NOMO-1 treated with DMSO at 0.1 percent for 48 hours (cell line): ENCODE results near the gene YPEL2.

Experiments
- DNase-seq: peaks from one replicate; lab custom pipeline; 2025; ENCODE audit not compliant: unreplicated experiment; lab: John Stamatoyannopoulos, UW

The YPEL2 gene

DNA sequence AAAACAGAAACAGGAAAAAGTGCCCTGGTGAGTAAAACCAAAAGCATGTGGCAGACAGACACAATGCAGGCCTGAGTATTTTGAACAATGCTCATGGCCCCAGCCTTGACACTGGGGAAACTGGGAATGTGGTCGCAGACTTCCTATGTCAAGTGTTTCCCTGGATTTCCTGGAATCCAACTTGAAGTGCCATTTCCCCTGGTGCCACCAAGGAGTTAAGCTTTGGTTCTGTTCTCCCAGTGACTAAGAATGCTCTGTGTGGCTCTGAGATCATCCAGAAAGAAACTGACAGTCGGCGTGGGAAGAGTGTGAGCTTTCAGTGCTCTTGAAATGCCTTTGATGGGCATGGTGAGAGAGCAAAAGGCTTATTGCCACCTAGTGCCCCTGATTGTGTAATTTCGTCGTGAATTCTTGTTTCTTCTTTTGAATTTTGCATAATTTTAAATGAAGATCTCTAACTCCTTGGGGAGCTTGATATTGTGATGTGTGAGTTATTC lies 96.0 kb downstream of the YPEL2 start:
- DNase-seq, result no peak

GRCh38 chr17:59427996-59428395 lies 96.5 kb downstream of the YPEL2 start:
- DNase-seq, result no peak

GRCh38 chr17:59428916-59429485 lies 97.5 kb downstream of the YPEL2 start:
- no peak for DNase-seq

DNA sequence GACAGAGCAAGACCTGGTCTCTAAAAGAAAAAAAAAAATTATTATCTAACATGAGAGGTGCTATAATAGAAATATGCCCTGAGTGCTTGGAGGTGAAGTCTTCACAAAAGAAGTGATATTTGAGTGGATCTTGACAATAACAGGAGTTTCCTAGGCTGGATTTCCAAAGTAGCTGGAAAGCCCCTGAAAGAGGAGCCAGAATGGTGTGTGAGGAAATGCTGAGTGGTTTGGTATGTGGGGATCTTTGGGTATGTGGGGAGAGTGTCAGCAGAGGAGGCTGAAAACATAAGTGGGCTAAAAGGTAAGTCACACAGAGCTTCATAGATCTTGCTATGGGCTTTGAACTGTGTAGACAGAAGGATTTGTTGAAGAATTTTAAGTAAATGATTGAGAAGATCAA lies 100.1 kb downstream of the YPEL2 start:
- DNase-seq, result no peak

DNA sequence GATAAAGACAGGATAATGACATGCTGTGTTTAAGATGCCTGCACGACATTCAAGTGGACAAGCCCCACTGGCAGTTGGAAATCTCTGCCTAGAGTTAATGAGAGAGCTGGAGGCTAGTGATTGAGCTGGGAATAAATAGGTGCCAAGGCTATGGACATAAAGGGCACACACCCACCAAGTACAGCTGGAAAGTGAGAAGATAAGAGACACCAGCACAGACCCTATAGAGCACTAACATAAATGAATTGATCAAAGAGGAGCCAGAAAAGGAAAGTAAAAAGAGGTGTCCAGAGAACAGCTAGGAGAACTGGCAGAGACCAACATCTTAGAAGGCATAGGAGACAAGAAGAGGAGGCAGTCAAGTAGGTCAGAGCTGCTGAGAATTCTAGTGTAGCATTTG lies 101.2 kb downstream of the YPEL2 start:
- no peak for DNase-seq

GRCh38 chr17:59433586-59433985 lies 102.1 kb downstream of the YPEL2 start:
- peak; percentile 77 for DNase-seq

DNA sequence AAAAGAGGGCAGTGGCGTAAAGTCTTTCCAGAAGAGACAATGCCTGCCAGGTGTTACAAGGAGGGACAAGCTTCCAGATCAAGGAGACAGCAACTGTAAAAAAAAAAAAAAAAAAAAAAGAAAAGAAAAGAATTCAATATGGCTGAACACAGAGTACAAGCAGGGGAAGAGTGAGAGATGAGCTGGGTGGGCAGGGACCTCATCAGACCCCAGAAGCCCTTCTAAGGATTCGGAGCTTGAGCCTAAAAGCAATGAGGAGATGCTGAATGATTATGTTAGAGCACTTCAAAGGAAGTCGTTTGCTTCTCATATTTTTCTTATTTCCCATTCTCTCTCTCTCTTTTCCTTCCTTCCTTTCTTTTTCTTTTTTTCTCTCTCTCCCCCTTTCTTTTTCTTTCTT lies 103.0 kb downstream of the YPEL2 start:
- no peak for DNase-seq

GRCh38 chr17:59435238-59435637 lies 103.8 kb downstream of the YPEL2 start:
- peak; percentile 40 for DNase-seq

GRCh38 chr17:59436900-59437299 lies 105.4 kb downstream of the YPEL2 start:
- DNase-seq, result no peak

GRCh38 chr17:59437791-59438281 lies 106.4 kb downstream of the YPEL2 start:
- DNase-seq, result peak; percentile 93

GRCh38 chr17:59439262-59439661 lies 107.8 kb downstream of the YPEL2 start:
- DNase-seq, result no peak

DNA sequence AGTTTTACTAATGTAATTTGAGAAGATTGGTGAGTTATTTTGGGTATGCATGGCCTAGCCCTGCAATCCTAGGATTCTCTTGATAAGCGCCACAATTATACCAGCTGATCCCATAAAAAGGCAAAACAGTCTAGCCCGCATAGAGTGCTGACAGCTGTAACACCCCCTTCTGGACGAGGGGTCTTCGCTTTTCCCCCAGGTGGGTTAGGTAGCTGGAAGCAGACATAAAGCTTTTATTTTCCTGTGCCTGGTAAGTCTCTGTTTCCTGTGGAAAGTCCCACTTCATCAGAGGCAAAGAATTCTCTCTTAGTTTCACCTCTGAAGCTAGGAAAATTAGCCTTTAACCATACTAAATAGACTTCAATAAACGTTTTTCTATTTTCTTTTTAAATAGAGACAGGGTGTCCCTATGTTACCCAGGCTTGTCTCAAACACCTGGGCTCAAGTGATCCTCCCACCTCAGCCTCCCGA lies 108.3 kb downstream of the YPEL2 start:
- no peak for DNase-seq

DNA sequence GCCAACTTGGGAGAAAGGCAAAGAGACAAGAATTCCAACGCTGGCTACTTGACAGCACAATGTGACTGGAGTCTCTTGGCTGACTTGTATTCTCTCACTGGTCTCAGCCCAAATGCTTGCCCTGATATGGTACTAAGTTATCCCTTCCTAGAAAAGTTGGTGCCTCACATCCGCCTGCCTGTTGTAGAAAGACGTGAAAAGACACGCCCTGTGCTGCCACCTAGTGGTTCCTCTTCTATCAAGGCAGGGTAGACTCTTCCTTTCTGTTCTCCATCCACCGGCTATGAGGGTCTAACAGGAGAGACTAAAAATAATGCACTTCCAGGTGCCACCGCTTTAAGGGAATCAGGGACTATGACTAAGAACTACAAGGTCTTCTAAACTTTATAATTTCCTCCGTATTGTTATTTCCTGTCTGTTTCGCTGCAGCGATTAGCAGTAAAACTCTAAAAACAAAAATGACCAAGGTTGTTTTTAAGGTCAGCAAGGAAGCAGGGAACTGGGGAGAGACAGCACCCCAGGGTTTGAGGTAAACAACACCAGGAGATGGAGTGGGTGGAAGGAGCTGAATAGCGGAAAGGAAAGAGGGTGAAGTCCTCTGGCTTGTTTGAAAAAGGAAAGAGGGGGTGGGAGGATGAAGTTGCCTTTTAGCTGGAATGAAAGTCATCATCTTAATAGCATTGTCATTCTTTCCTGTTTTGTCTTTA lies 109.5 kb downstream of the YPEL2 start:
- peak; percentile 86 for DNase-seq

GRCh38 chr17:59441464-59442096 lies 110.1 kb downstream of the YPEL2 start:
- no peak for DNase-seq

DNA sequence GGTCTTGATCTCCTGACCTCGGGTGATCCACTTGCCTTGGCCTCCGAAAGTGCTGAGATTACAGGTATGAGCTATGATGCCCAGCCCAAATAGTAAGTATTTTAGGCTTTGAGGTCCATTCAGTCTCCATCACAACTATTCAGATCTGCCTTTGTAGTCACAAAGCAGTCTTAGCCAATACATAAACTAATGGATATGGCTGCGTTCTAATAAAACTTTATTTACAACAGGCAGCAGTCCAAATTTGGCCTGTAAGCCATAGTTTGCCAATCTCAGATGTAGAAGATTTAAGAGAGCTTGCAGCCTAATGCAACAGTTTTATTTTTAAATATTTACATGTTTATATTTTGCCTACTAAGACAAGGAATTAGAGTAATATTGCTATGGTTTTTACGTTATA lies 111.7 kb downstream of the YPEL2 start:
- DNase-seq, result no peak
